ENCODE data around the gene QRICH1. TPM values are rescaled to one million over a fixed set of nuclear protein-coding genes. Genes with fewer than 3 reads are reported as not detected.
A peak's percentile ranks its signal among the peaks of the same experiment; 100 is the strongest.

QRICH1 gene
- total and polyA plus RNA-seq, 10 donors: 35.9 to 127 (median 101) TPM

GRCh38 chr3:49028673-49029562 lies 65.0 kb downstream of the QRICH1 start, which contains the start of gene IMPDH2:
TSS of gene IMPDH2 (minus strand) at chr3:49029398. CDS start at chr3:49029350, 48 bp downstream.
- H3K4me3 ChIP-seq: peak within 1 kb of the TSS; percentile 51 to 72 (median 54)
- intact Hi-C loops (cut with DNase I; ENCODE audit: low total_unique reads): loop anchor here (10.0 kb wide), 1 partner anchor 76 kb away; the partner anchor contains the start of gene QARS1
- WGBS, 5 donors: 1 to 4% (median 2%) methylated on average over 27 to 55 of the region's 55 CpGs
- peak; percentile 99 for DNase-seq
- H3K27ac ChIP-seq: peak within 1 kb of the TSS; percentile 77 to 94 (median 92)
- TF ChIP-seq CTCF (IDR thresholded peaks at IDR 0.05 in 8 of 11, conservative IDR thresholded peaks at IDR 0.05 in 3 of 11) (peak in 6 of 11 experiments; percentile 12 to 42 (median 23)), POLR2AphosphoS5 (IDR thresholded peaks at IDR 0.05) (peak; percentile 100), POLR2A (IDR thresholded peaks at IDR 0.05) (peak; percentile 69 to 97 (median 97))
- H3K9me3 ChIP-seq: no peaks in the 10 kb centered on the region
- H3K4me1 ChIP-seq: peaks cover 11 to 59% (median 42%) of the 10 kb centered on the region in 6 donors
- no peaks in the 10 kb centered on the region for H3K27me3 ChIP-seq (replicated peaks in 1 of 7)
- peaks cover 0 to 80% (median 69%) of the 10 kb centered on the region in 6 donors for H3K36me3 ChIP-seq

- WGBS, 5 donors: 61 to 87% (median 78%) methylated on average over 4 of the region's 4 CpGs
- Histone ChIP-seq H3K9me3 (no peaks in the 10 kb centered on the region), H3K4me1 (peaks cover 13 to 65% (median 48%) of the 10 kb centered on the region in 6 donors), H3K36me3 (peaks cover 0 to 80% (median 70%) of the 10 kb centered on the region in 6 donors), H3K27me3 (replicated peaks in 1 of 7) (no peaks in the 10 kb centered on the region), H3K4me3 (peak overlapping the region in 6 of 8 donors; percentile 51 to 72 (median 58)), H3K27ac (peak overlapping the region in 6 of 8 donors; percentile 91 to 94 (median 92))
- intact Hi-C loops (cut with DNase I; ENCODE audit: low total_unique reads): loop anchor here (10.0 kb wide), 1 partner anchor 77 kb away; the partner anchor contains the start of gene QARS1
- no peak for TF ChIP-seq POLR2A (IDR thresholded peaks at IDR 0.05)
- no peak for TF ChIP-seq POLR2AphosphoS5 (IDR thresholded peaks at IDR 0.05)
- no peak for TF ChIP-seq CTCF (IDR thresholded peaks at IDR 0.05 in 8 of 11, conservative IDR thresholded peaks at IDR 0.05 in 3 of 11)
- DNase-seq: no peak
Observed at GRCh38 chr3:49028298-49028672, 65.6 kb downstream of the QRICH1 start.

- TF ChIP-seq POLR2AphosphoS5 (IDR thresholded peaks at IDR 0.05): peak in 2 of 3 donors; percentile 35 to 41
- TF ChIP-seq POLR2A (IDR thresholded peaks at IDR 0.05): no peak
- H3K4me3 ChIP-seq: no peak overlapping the region
- H3K27me3 ChIP-seq (replicated peaks in 1 of 7): no peaks in the 10 kb centered on the region
- 95 to 100% (median 97%) methylated on average over 9 of the region's 9 CpGs for WGBS, 5 donors
- intact Hi-C loops (cut with DNase I; ENCODE audit: low total_unique reads): loop anchor here (10.0 kb wide), 1 partner anchor 77 kb away; the partner anchor contains the start of gene QARS1
- peak overlapping the region in 3 of 8 donors; percentile 15 to 92 (median 92) for H3K27ac ChIP-seq
- H3K4me1 ChIP-seq: peaks cover 18 to 72% (median 54%) of the 10 kb centered on the region in 6 donors
- H3K9me3 ChIP-seq: no peaks in the 10 kb centered on the region
- H3K36me3 ChIP-seq: peaks cover 0 to 80% (median 65%) of the 10 kb centered on the region in 6 donors
- DNase-seq: no peak
Observed at GRCh38 chr3:49027634-49028033, 66.2 kb downstream of the QRICH1 start.

- H3K9me3 ChIP-seq: no peaks in the 10 kb centered on the region
- DNase-seq: no peak
- H3K27me3 ChIP-seq (replicated peaks in 1 of 7): no peaks in the 10 kb centered on the region
- peaks cover 20 to 77% (median 57%) of the 10 kb centered on the region in 6 donors for H3K4me1 ChIP-seq
- 92 to 98% (median 94%) methylated on average over 3 of the region's 3 CpGs; no CpG with 5 or more reads in 1 of the 5 donors for WGBS, 5 donors
- no peak for TF ChIP-seq POLR2A (IDR thresholded peaks at IDR 0.05)
- peak in 2 of 3 donors; percentile 16 to 31 for TF ChIP-seq POLR2AphosphoS5 (IDR thresholded peaks at IDR 0.05)
- intact Hi-C loops (cut with DNase I; ENCODE audit: low total_unique reads): loop anchor here (10.0 kb wide), 1 partner anchor 78 kb away; the partner anchor contains the start of gene QARS1
- peak overlapping the region in 1 of 8 donors; percentile 11 for H3K27ac ChIP-seq
- peaks cover 0 to 70% (median 54%) of the 10 kb centered on the region in 6 donors for H3K36me3 ChIP-seq
- H3K4me3 ChIP-seq: no peak overlapping the region
Observed at GRCh38 chr3:49026536-49026935, 67.3 kb downstream of the QRICH1 start.
